Epithelial cell of proximal tubule (primary cell): ENCODE results near the gene FDX1. TPM values are rescaled to one million over a fixed set of nuclear protein-coding genes. Genes with fewer than 3 reads are reported as not detected.
"Not testable (repeated sequence)": the region's sequence is repeated elsewhere in the genome, so short reads cannot be mapped to it uniquely, and the experiment has no call there.

ENCODE experiments used
- DNase-seq: peaks from one replicate; pipeline ENCODE4 v3.0.0-alpha.2; 2011; ENCODE audit warnings: low read depth
- H3K4me3 ChIP-seq: 2 replicates; pipeline ENCODE4 v1.5.1; 2011; ENCODE audit warnings: low read depth, mild to moderate bottlenecking, low read length
- total RNA-seq: library from RNA; depleted of rRNA; stranded (reverse); fragments of >200 nt; gene quantifications from 2 replicates; pipeline ENCODE4 v1.2.3, GENCODE V29; 2015
- TF ChIP-seq, protein P1 (sequence below): conservative IDR thresholded peaks from 2 replicates; pipeline ENCODE4 v1.5.1; 2012; ENCODE audit warnings: low read depth, mild to moderate bottlenecking, low read length

Gene FDX1, protein sequence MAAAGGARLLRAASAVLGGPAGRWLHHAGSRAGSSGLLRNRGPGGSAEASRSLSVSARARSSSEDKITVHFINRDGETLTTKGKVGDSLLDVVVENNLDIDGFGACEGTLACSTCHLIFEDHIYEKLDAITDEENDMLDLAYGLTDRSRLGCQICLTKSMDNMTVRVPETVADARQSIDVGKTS
- 14.2 and 15.2 TPM in 2 replicates for total RNA-seq

DNA sequence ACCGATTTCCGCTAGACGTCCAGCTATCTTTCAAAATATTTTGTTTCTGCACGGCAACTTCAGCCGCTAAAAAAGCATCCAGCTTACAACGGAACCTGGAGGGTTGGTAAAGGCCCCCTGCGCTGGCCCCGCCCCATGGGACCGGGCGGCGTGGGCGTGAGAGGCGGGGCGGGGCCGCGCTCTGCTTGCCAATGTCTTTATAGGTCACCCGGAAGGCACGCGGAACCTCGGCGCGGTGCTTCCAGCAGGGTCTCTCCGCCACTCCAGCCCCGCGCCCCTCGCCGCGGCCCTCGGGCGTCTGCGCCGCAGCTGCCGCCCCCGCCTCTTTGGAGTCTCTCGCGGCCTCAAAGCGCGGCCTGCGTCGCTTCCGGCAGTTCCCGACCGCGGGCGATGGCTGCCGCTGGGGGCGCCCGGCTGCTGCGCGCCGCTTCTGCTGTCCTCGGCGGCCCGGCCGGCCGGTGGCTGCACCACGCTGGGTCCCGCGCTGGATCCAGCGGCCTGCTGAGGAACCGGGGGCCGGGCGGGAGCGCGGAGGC lies at the start of gene FDX1:
Gene FDX1, plus strand, starts transcription at position 218 of the 536 bp plus-strand sequence. Its CDS starts 173 bp downstream, at position 391.
- TF ChIP-seq, protein P1, sequence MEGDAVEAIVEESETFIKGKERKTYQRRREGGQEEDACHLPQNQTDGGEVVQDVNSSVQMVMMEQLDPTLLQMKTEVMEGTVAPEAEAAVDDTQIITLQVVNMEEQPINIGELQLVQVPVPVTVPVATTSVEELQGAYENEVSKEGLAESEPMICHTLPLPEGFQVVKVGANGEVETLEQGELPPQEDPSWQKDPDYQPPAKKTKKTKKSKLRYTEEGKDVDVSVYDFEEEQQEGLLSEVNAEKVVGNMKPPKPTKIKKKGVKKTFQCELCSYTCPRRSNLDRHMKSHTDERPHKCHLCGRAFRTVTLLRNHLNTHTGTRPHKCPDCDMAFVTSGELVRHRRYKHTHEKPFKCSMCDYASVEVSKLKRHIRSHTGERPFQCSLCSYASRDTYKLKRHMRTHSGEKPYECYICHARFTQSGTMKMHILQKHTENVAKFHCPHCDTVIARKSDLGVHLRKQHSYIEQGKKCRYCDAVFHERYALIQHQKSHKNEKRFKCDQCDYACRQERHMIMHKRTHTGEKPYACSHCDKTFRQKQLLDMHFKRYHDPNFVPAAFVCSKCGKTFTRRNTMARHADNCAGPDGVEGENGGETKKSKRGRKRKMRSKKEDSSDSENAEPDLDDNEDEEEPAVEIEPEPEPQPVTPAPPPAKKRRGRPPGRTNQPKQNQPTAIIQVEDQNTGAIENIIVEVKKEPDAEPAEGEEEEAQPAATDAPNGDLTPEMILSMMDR, result peak; percentile 40
- no peak for DNase-seq
- peak within 1 kb of the TSS; percentile 98 for H3K4me3 ChIP-seq

DNA sequence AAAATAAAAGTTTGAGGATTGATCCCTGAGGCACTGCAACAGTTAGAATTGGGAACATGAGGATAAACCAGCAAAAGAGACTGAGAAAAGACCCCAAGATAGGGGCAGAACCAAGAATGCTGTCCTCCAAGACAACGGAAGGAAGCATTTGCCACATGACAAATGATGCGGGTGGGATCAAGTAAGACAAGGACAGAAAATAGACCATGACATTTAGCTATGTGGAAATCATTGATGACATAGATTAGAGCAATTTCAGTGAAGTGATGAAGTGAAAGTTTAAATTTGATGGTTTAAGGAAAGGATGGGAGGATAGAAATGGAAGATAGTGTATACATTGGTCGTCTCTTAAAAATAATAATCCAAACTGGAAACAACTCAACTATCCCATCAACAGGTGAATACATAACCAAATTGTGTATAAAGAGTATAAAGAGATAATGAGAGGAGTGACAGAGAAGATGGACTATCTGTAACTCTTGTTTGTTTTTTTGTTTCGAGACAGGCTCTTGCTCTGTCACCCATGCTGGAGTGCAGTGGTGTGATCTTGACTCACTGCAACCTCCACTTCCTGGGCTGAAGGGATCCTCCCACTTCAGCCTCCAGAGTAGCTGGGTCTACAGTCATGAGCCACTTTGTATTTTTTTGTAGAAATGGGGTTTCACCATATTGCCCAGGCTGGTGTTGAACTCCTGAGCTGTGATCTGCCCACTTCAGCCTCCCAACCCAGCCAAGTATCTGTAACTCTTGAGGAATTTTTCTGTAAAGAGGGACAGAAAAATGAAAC lies 48.7 kb upstream of the FDX1 start:
- H3K4me3 ChIP-seq, result no peak overlapping the region
- no peak for DNase-seq
- TF ChIP-seq, protein P1, result no peak

DNA sequence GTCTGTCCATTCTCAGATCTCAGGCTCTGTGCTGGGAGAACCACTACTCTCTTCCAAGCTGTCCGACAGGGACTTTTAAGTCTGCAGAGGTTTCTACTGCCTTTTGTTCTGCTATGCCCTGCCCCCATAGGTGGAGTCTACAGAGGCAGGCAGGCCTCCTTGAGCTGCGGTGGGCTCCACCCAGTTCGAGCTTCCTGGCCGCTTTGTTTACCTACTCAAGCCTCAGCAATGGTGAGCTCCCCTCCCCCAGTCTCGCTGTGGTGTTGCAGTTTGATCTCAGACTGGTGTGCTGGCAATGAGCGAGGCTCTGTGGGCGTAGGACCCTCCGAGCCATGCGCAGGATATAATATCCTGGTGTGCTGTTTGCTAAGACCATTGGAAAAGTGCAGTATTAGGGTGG lies 41.5 kb upstream of the FDX1 start:
- not testable (repeated sequence) for H3K4me3 ChIP-seq, DNase-seq

DNA sequence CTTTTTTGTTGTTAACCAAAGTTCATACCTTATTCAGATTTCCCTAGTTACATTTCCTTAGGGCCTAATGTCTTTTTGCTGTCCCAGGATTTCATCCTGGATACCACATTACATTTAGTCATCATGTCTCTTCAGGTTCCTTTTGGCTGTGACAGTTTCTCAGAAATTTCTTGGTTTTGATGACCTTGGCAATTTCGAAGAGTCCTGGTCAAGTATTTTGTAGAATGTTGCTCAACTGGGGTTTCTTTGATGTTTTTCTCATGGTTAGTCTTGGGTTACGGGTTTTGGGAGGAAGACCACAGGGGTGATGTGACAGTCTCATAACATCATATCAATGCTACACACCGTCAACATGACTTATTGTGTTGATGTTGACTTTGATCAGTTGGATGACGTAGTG lies 39.8 kb upstream of the FDX1 start:
- no peak overlapping the region for H3K4me3 ChIP-seq
- no peak for DNase-seq
- TF ChIP-seq, protein P1, result no peak

DNA sequence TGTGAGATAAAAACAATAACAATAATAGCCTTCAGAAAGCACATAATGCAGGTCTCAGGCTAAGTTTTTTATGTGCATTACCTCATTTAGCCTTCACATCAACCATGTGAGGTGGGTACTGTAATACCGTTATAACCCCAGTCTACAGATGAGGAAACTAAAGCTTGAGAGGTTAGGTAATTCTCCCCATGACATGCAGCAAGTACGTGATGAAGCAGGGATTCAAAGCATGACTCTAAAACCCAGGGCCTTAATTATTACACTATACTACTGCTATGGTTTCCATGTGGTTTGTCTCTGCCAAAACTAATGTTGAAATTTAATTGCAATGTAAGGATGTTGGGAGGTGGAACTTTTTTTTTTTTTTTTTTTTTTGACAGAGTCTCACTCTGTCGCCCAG lies 37.7 kb upstream of the FDX1 start:
- no peak overlapping the region for H3K4me3 ChIP-seq
- no peak for DNase-seq
- TF ChIP-seq, protein P1, result no peak

DNA sequence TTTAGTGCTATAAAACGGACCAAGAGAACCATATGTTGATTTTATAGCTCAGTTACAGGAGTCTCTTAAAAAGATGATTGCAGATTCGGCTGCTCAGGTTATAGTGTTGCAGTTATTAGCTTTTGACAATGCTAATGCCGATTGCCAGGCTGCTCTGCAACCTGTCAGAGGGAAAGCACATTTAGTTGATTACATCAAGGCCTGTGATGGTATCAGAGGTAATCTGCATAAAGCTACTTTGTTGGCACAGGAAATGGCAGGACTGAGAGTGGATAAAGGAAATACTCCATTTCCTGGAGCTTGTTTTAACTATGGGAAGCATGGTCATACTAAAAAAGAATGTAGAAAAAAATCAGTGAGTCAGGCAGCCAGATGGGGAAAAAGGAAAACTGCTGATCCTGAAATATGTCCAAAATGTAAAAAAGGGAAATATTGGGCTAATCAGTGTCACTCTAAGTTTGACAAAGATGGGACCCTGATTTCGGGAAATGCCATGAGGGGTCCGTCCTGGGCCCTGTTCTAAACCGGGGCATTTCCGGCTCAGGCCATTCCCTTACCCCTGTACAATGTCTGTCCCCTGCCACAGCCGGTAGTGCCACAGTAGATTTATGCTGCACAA lies 32.0 kb upstream of the FDX1 start:
- H3K4me3 ChIP-seq, DNase-seq: not testable (repeated sequence)

DNA sequence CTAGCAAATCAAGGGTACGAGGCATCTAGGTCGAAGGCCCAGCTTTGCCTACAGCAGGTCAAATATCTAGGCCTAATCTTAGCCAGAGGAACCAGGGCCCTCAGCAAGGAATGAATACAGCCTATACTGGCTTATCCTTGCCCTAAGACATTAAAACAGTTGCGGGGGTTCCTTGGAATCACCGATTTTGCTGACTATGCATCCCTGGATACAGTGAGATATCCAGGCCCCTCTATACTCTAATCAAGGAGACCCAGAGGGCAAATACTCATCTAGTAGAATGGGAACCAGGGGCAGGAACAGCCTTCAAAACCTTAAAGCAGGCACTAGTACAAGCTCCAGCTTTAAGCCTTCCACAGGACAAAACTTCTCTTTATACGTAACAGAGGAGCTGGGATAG lies 26.2 kb upstream of the FDX1 start:
- DNase-seq, H3K4me3 ChIP-seq: not testable (repeated sequence)

DNA sequence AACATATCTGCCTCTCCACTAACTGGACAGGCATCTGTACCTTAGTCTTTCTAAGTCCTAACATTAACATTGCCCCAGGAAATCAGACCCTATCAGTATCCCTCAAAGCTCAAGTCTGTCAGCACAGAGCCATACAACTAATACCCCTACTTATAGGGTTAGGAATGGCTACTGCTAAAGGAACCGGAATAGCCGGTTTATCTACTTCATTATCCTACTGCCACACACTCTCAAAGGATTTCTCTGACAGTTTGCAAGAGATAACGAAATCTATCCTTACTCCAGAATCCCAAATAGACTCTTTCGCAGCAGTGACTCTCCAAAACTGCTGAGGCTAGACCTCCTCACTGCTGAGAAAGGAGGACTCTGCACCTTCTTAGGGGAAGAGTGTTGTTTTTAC lies 24.1 kb upstream of the FDX1 start:
- not testable (repeated sequence) for DNase-seq

DNA sequence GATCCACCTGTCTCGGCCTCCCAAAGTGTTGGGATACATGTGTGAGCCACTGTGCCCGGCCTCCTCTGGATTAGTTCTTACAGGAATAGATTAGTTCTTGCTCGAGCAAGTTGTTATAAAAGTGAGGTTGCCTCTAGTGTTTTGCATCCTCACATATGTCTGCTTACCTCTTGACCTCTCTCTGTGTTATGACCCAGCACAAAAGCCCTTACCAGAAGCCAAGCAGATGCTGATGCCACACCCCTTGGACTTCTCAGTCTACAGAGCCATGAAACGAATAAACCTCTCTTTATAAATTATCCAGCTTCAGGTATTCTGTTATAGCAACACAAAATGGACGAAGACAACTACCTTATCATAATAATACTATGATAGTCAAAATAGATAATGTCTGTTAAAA lies 22.4 kb upstream of the FDX1 start:
- DNase-seq, result no peak
- TF ChIP-seq, protein P1, result no peak
- H3K4me3 ChIP-seq, result no peak overlapping the region

More for the DNA sequence above, 24.1 kb upstream of the FDX1 start:
- not testable (repeated sequence) for H3K4me3 ChIP-seq
